Prostate gland (tissue), 2 donors: ENCODE data around the gene CELF4.
A peak's percentile ranks its signal among the peaks of the same experiment; 100 is the strongest.

ENCODE experiments used
- POLR2A ChIP-seq: fragments of 450-650 bp; IDR thresholded peaks from one replicate; pipeline ENCODE4 v1.6.1; 2016; ENCODE audit warnings: antibody characterized with exemption, mild to moderate bottlenecking
- POLR2AphosphoS5 ChIP-seq: sonication (generic); formaldehyde crosslinking; IDR thresholded peaks from one replicate; pipeline ENCODE4 v1.6.1; 2017; ENCODE audit warnings: antibody characterized with exemption
- TF ChIP-seq, protein P1 (sequence below), 4 experiments: fragments of 200-600 bp in 2 of 4; fragments of 450-650 bp in 2 of 4; sonication (generic) in 2 of 4; IDR thresholded peaks; 1 replicate in 3 of 4; 2 replicates in 1 of 4; pipeline ENCODE4 v1.5.1; 2016 to 2019; ENCODE audit warnings: antibody characterized with exemption in 4 of 4, mild to moderate bottlenecking in 2 of 4, moderate library complexity in 2 of 4

DNA sequence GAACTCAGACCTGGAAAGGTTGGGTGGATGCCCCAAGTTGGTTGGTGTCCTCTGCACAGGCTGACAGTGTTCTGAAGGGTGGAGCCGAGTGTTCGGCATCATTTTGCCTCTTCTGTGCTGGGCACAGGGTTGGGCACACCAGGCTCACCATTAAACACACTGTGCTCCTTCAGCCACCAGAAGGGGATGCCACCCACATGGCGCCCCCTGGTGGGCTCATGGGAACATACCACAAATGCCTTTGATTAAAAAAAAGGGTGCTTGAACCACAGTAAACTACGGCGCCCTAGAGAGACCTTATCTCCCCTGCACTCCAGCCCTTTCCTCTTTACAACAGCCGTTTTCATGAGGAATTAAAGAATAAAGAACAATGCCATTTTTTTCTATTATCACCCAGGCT, 89.4 kb downstream of the CELF4 start:
- TF ChIP-seq, protein P1, sequence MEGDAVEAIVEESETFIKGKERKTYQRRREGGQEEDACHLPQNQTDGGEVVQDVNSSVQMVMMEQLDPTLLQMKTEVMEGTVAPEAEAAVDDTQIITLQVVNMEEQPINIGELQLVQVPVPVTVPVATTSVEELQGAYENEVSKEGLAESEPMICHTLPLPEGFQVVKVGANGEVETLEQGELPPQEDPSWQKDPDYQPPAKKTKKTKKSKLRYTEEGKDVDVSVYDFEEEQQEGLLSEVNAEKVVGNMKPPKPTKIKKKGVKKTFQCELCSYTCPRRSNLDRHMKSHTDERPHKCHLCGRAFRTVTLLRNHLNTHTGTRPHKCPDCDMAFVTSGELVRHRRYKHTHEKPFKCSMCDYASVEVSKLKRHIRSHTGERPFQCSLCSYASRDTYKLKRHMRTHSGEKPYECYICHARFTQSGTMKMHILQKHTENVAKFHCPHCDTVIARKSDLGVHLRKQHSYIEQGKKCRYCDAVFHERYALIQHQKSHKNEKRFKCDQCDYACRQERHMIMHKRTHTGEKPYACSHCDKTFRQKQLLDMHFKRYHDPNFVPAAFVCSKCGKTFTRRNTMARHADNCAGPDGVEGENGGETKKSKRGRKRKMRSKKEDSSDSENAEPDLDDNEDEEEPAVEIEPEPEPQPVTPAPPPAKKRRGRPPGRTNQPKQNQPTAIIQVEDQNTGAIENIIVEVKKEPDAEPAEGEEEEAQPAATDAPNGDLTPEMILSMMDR (IDR thresholded peaks at IDR 0.05), result peak in 3 of 4 experiments; percentile 9 to 30 (median 24)
- TF ChIP-seq POLR2A, result no peak
- TF ChIP-seq POLR2AphosphoS5, result no peak
